ENCODE data around the gene KIF27. TPM values are rescaled to one million over a fixed set of nuclear protein-coding genes. Genes with fewer than 3 reads are reported as not detected.

Gene KIF27
- total RNA-seq, 6 experiments from 2014 or later = 0.99 to 2.0 (median 1.2) TPM

DNA sequence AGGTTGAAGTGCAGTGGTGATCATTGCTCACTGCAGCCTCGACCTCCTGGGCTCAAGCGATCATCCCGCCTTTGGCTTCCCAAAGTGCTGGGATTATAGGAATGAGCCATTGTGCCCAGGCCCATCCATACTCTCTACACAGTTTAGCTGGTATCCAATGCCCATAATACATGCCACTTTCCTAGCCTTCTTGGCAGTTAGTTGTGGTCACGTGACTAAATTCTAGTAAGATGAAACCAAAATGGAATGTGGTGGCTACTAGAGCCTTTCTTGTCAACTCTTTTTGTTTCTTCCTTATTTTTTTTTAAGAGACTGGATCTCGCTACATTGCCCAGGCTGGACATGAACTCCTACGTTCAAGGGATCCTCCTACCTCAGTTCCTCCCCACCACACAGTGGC lies 15.3 kb upstream of the KIF27 start:
- no peak overlapping the region for H3K4me3 Mint-ChIP-seq
- H3K36me3 Mint-ChIP-seq (ENCODE audit: low read depth) = no peaks in the 10 kb centered on the region
- DNase-seq = no peak
- no peak overlapping the region for H3K27ac Mint-ChIP-seq
- peaks cover 40% of the 10 kb centered on the region for H3K4me1 Mint-ChIP-seq (ENCODE audit: low read depth)
- peaks cover 1% of the 10 kb centered on the region; the same call in 1 of the 2 replicates for H3K27me3 Mint-ChIP-seq (ENCODE audit: insufficient read depth)
- H3K9me3 Mint-ChIP-seq = no peaks in the 10 kb centered on the region
- TF ChIP-seq, protein P1, sequence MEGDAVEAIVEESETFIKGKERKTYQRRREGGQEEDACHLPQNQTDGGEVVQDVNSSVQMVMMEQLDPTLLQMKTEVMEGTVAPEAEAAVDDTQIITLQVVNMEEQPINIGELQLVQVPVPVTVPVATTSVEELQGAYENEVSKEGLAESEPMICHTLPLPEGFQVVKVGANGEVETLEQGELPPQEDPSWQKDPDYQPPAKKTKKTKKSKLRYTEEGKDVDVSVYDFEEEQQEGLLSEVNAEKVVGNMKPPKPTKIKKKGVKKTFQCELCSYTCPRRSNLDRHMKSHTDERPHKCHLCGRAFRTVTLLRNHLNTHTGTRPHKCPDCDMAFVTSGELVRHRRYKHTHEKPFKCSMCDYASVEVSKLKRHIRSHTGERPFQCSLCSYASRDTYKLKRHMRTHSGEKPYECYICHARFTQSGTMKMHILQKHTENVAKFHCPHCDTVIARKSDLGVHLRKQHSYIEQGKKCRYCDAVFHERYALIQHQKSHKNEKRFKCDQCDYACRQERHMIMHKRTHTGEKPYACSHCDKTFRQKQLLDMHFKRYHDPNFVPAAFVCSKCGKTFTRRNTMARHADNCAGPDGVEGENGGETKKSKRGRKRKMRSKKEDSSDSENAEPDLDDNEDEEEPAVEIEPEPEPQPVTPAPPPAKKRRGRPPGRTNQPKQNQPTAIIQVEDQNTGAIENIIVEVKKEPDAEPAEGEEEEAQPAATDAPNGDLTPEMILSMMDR (IDR thresholded peaks at IDR 0.05) = no peak

GRCh38 chr9:83935276-83935935 lies 14.2 kb upstream of the KIF27 start:
- H3K4me1 Mint-ChIP-seq (ENCODE audit: low read depth) = peaks cover 41% of the 10 kb centered on the region
- peak; percentile 81 for DNase-seq

DNA sequence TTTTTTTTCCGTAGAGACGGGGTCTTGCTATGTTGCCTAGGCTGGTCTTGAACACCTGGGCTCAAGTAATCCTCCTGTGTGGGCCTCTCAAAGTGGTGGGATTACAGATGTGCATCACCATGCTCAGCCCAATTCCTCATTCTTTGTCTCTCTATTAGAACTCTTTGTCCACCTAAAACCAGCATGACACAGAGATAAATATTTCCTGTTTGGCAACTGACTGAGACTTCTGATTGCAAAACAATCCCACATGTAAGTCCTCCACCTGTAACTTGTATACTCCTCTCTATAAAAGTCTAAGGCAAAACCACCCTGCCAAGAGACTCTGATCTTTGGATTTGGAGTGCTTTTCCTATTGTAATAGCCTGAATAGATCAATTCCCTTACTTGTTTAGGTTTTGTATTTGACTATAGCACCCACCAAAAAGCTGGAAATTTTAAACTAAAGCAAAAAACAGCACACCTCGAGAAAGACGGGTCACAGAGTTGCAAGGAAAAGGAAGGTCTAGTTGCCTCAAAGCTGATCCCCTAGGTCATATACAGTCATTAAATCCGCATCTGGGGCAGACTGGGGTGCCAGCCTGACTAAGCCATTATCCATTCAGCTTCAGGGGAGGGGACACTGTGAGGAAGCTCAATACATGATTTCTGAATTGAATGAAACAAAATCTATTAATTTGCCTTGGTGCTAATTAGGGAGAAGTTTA lies 13.5 kb upstream of the KIF27 start:
- H3K9me3 Mint-ChIP-seq = no peaks in the 10 kb centered on the region
- H3K27me3 Mint-ChIP-seq (ENCODE audit: insufficient read depth) = no peaks in the 10 kb centered on the region
- TF ChIP-seq, protein P1 (IDR thresholded peaks at IDR 0.05) = no peak
- no peaks in the 10 kb centered on the region for H3K36me3 Mint-ChIP-seq (ENCODE audit: low read depth)
- H3K4me1 Mint-ChIP-seq (ENCODE audit: low read depth) = peaks cover 41% of the 10 kb centered on the region
- H3K4me3 Mint-ChIP-seq = no peak overlapping the region
- peak; percentile 37 for DNase-seq
- peak overlapping the region; percentile 53 for H3K27ac Mint-ChIP-seq

More at GRCh38 chr9:83935276-83935935, 14.2 kb upstream of the KIF27 start:
- H3K4me3 Mint-ChIP-seq = no peak overlapping the region
- no peaks in the 10 kb centered on the region for H3K36me3 Mint-ChIP-seq (ENCODE audit: low read depth)
- no peaks in the 10 kb centered on the region for H3K27me3 Mint-ChIP-seq (ENCODE audit: insufficient read depth)
- H3K9me3 Mint-ChIP-seq = no peaks in the 10 kb centered on the region
- H3K27ac Mint-ChIP-seq = peak overlapping the region; percentile 12; the same call in 1 of the 2 replicates
- TF ChIP-seq, protein P1 (IDR thresholded peaks at IDR 0.05) = no peak

GRCh38 chr9:83933790-83934189 lies 12.6 kb upstream of the KIF27 start:
- H3K27me3 Mint-ChIP-seq (ENCODE audit: insufficient read depth) = no peaks in the 10 kb centered on the region
- H3K4me1 Mint-ChIP-seq (ENCODE audit: low read depth) = peaks cover 41% of the 10 kb centered on the region
- no peak for DNase-seq
- H3K9me3 Mint-ChIP-seq = no peaks in the 10 kb centered on the region
- H3K4me3 Mint-ChIP-seq = no peak overlapping the region
- no peak overlapping the region for H3K27ac Mint-ChIP-seq
- TF ChIP-seq, protein P1 (IDR thresholded peaks at IDR 0.05) = no peak
- no peaks in the 10 kb centered on the region for H3K36me3 Mint-ChIP-seq (ENCODE audit: low read depth)

DNA sequence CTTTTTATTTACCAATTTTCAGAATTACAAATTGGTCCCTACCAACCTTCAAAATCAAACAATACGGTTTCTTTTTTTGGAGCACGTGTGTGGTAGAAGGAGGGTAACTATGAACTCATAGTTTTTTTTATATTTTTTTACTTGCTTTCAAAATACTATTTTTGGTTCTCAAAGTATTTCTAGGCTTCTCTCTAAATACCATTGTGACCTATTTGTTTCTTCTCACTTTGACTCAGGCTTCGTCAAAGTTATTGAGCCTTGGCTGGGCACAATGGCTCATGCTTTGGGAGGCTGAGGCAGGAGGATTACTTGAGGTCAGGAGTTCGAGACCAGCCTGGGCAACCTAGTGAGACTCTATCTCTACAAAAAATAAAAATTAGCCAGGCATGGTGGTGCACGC lies 11.6 kb upstream of the KIF27 start:
- no peak overlapping the region for H3K4me3 Mint-ChIP-seq
- TF ChIP-seq, protein P1 (IDR thresholded peaks at IDR 0.05) = no peak

More for the DNA sequence above, 11.6 kb upstream of the KIF27 start:
- no peaks in the 10 kb centered on the region for H3K9me3 Mint-ChIP-seq
- DNase-seq = no peak
- H3K36me3 Mint-ChIP-seq (ENCODE audit: low read depth) = no peaks in the 10 kb centered on the region
- H3K4me1 Mint-ChIP-seq (ENCODE audit: low read depth) = peaks cover 41% of the 10 kb centered on the region
- H3K27me3 Mint-ChIP-seq (ENCODE audit: insufficient read depth) = peaks cover under 1% of the 10 kb centered on the region; the same call in 1 of the 2 replicates
- H3K27ac Mint-ChIP-seq = no peak overlapping the region

All from HFFc6 (cell line).